GM10847 (cell line): ENCODE results near the gene EPDR1.

ENCODE experiments used
- POLR2A ChIP-seq: IDR thresholded peaks from 2 replicates; pipeline ENCODE4 v1.6.1; 2011; ENCODE audit not compliant: insufficient read length; ENCODE audit errors: extremely low read depth

EPDR1 gene

DNA sequence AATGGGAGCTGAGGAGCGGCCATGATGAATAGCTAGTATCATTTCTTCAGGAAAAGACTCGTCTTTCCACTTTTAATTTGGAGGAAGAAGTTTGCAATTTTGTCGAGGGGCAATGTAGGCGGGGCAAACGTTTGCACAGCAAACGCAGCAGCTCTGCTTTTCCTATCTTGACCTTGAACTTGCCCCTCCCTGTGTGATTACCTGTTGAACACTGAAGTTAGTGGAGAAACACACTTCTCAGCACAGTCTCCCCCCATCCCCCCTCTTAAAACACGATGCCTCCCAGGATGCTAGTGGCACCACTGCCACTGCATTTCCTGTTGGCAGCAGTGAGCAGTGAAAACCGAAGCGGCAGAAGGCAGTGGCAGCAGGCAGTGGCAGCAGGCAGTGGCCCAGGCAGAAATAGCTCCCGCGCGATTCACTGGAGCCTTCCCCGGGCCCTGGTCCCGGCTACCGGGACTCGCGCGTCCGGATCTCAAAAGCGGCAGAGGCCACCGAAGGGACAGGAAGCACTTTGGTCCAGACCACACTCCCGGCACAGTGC, at the start of gene EPDR1:
Gene EPDR1 (plus strand): TSS at position 336 of the 544 bp plus-strand sequence. CDS start 300 bp downstream, outside the sequence.
- peak; percentile 41 for TF ChIP-seq POLR2A

DNA sequence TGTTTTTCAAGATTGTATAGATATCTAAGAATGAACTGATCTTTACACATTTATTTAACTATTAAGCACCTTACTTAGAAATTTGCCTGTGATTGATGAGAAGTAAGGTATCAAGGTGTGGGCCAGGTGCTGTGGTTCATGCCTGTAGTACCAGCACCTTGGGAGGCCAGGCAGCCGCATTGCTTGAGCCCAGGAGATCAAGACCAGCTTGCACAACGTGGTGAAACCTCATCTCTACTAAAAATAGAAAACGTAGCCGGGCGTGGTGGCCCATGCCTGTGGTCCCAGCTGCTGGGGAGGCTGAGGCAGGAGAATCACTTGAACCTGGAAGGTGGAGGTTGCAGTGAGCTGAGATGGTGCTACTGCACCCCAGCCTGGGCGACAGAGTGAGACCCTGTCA, 38.4 kb upstream of the EPDR1 start:
- TF ChIP-seq POLR2A, result no peak

DNA sequence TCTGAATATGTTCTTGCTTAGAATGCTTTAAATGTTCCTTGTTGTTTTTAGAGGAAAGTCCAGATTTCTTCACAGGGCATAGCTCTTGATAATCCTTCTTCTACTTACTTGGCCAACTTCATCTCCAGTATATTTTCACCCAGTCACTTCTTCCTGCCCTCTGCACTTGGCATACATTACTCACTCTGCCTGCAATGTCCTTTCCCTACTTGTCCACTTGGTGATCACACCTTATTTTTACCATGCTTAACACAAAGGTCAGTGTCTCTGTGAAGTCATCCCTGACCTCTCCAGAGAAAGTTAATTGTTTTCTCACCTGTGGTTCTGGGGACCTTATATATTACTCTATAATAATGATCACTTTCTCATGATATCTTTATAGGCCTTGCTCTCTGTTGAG, 27.1 kb upstream of the EPDR1 start:
- TF ChIP-seq POLR2A, result no peak

DNA sequence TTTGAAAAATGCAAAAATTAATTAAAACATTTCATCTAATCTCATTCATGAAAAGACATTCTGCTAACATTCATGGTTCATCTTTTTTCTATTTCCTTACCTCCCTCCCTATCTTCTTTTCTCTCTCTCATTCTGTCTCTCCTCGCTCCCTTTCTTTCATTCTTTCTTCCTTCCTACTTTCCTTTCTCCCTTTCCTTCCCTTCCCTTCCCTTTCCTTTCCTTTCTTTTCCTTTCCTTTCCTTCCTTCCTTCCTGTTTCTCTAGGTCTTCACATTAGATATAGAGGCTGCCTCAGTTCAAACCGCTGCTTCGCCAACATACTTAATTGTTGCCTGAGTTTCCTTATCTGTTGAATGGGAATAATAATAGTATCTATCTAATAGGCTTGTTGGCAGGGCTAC, 25.8 kb upstream of the EPDR1 start:
- TF ChIP-seq POLR2A, result no peak

DNA sequence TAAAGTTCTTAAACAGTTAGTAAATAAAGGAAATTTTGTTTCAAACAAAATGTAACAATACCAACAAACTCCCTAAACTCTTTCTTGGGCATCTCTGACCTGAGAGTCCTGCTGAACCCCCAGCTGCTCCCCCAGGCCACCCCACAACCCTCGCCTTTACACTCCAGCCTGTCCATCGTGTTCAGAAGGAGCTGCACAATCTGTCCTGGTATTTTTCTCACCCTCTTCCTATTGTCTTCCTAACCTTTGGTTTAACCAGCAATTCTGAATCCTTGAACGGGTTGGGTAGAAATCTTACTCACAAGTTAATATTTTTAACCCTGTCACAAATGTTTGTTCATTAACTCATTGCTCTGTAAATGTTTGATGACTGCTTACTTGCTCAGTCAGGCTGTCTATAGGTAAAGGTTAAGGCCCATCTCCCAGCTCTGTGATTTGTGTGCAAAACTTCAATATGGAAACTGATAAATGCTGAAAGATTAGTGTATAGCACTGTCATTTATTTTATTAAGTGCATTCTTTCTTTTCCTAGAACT, 20.7 kb upstream of the EPDR1 start:
- no peak for TF ChIP-seq POLR2A

DNA sequence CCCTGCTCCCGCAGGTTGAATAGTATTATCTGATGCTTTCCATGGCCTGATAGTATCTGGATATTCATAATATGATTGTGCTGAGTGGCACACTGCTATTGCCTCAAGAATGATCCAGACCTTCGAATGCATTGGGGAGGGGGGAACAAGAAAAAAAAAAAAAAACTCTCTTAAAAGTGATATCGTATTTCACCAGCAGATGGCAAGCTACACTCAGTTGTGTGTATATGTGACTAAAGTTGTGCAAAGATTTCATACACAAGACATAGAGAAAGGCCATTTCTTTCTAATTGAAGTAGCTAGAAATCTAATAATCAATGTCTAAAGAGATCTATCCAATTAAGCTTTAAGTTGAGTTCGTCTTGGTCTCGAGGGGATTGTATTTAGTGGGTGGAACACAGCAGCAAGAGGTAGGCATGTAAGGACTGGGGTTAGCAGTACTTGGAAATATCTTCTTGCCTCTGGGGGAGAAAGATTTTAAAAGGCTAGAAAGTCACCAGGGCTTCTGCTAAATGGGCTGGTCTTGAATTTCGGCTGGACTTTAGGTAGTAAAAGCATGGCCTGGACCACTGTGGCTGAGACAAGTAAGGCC, 19.1 kb upstream of the EPDR1 start:
- TF ChIP-seq POLR2A, result no peak

DNA sequence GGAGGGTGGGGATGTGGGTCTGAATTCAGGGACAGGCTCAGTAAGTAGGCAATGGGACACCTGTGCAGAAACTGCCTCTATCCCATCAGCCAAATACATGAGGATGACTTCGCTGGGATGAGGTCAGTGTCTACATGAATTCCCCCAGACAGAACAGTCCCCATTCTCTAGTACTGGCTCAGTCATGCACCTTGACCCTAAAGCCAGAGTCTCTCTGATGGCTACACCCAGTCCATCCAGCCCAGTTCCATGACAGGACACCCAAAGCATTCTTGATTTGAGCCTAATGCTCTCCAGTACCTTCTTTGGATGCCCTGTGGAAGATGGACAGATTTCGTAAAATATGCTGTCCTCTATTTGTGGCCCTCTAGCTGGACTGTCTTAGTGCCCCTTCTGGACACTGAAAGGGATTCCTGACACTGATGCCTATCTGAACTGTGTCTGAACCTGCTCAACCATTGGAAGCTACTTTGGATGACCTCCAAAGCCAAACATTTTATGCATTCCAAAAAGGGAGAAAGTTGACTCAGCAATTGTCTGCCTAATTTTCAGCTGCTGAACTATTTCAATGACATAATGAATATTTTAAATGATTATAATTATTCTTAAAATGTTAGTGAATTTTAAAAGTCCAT, 18.4 kb upstream of the EPDR1 start:
- no peak for TF ChIP-seq POLR2A

DNA sequence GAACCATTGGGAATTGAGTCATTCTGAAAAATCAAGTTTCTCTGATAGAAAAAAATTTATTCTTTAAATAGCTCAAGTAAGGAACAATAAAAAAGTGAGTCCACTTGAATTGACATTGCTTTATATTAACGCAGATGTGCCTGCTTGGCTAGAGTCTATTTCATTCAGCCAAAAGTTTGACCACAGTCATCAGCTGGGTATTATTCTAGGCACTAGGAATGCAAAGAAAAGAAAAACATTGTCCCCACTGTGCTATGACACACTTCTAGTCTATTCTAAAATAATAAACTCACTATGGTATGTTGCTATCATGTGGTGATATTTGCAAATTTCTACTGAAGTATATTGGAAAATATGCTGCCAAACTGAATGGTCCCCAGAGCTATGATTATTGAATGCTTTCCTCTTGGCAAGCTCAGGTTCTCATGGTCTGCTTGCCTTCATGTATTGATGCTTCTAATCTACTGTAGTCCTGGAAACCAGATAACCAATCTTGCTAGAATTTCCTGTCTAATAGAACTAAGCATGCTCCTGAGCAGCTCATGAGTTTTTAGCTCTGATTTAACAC, 12.1 kb upstream of the EPDR1 start:
- TF ChIP-seq POLR2A, result no peak

DNA sequence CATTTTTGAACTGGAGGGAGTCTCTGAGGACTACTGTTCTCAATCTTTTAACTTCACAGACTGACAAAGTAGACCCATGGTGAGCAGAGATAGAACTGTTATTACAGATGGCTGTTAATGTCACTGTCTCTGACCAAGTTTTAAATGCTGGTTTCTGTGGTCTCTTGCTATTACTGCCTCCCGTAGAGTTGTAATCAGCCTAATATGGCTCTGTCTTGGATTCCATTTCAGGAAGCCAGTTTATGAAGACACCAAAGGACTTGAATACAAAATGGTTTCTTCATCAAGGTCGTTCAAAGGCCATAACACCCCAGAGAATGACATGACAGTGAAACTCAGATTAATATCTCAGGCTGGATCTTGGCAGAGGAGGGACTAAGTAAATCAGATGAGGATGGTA, 7.7 kb upstream of the EPDR1 start:
- TF ChIP-seq POLR2A, result no peak

DNA sequence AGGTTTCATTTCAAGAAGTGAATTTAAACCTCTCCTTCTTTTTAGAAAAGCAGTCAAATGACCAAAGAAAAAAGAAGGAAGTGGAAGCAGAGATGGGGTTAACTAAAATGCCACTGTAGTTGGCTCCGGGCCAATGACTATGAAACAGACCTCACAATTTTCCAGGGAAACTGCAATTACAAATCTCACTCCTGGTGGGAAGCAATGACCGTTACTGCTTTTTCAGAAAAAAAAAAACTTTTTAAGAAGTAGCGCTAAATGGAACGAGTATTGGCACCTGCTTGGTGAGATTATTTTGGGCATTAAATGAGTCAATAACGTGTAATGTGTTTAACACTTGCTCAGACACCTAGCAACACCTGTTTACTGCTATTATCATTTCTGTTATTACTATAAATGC, 5.0 kb upstream of the EPDR1 start:
- TF ChIP-seq POLR2A, result no peak

DNA sequence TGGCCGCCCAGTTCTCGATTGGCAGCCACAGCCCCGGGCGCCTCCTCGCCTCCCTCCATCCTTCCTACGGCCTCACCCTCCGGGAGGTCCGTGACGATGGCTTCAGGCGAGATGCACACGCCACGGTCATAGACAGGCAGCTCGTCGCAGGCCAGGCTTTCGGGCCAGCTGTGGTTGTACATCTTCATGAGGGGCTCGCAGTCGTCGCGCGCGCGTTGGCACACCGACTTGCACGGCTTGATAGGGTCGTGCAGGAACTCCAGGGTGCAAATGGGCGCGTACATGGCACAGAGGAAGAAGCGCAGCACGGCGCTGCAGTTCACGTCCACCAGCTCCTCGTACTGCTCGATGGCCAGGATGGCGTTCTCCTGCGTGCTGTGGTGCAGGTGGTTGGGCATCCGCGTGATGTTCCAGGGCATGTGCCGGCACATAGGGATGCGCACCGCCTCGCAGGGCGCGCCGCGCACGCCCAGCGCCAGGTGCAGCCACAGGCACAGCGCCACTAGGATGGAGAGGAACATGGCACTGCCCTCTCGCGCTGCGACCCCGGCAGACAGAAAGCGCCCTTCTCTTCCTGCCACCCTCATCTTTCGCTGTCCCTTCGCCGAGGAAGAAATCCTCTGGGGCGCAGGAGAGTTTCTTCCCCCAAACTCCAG, 4.3 kb upstream of the EPDR1 start:
- TF ChIP-seq POLR2A, result no peak

DNA sequence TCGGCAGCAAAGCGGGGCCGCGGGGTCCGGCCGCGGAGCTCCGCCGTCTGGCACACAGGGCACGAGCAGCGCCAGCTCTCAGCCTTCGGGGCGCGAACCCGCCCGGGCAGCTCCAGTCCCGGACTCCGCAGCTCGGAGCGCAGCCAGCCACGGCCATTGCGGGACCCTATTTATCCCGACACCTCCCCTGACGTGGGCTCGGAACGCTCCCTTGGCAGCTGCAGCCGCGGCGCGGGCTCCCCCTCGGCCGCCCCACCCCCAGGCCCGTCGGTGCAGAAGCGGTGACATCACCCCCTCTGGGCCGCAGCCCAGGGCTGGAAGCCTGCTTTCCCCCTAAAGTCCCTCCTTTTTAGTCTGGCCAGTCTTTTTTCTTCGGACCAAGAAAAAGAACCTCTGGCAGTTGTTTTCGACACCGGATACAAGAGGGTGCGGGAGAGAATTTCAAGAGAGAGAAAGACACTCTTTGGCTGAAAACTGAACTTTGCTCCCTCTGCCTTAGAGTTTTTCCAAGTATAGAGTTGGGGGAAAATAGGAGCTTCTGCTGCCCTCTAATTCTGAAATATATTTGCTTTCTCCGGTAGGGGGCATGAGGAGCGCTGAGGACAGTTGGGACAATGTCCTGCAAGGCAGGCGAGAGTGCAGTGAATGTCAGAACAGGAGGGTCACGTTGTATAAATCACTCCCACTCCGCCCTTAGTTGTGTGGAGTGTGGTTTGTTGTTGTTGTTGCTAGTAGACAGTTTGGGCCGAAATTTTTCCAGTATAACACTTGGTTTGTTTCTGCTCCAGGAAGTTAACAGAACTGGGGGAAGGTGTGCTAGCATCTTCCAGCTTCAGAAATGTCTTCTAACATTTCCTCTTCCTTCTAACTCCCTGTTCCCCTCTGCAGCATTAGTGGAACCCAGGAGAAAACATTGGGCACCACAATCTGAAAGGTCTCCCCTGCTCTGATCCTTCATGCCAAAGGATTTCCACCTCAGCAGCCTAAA, 3.5 kb upstream of the EPDR1 start, which contains the start of gene SFRP4:
Gene SFRP4 (minus strand): TSS at position 145 of the 988 bp plus-strand sequence. CDS start 280 bp downstream, outside the sequence.
- TF ChIP-seq POLR2A, result no peak

DNA sequence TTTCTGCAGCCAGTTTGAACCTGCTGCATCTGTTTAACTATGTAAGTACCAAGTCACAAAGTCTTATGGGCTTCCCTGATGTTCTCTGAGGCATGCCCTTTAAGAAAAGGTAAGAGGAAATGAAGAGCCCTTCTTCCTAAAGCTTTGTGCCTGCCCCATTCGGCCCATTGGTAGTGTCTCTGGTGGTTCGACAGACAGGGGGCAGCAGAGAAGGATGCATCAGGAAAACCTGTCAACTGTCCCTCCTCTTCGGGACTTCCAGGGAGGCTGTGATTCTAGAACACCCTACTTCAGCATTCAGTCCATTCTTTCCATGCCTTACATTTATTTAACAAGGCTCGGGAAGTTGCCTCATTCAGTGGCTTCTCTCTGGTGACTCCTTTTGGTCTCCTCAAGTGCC, 1.9 kb upstream of the EPDR1 start:
- TF ChIP-seq POLR2A, result no peak

DNA sequence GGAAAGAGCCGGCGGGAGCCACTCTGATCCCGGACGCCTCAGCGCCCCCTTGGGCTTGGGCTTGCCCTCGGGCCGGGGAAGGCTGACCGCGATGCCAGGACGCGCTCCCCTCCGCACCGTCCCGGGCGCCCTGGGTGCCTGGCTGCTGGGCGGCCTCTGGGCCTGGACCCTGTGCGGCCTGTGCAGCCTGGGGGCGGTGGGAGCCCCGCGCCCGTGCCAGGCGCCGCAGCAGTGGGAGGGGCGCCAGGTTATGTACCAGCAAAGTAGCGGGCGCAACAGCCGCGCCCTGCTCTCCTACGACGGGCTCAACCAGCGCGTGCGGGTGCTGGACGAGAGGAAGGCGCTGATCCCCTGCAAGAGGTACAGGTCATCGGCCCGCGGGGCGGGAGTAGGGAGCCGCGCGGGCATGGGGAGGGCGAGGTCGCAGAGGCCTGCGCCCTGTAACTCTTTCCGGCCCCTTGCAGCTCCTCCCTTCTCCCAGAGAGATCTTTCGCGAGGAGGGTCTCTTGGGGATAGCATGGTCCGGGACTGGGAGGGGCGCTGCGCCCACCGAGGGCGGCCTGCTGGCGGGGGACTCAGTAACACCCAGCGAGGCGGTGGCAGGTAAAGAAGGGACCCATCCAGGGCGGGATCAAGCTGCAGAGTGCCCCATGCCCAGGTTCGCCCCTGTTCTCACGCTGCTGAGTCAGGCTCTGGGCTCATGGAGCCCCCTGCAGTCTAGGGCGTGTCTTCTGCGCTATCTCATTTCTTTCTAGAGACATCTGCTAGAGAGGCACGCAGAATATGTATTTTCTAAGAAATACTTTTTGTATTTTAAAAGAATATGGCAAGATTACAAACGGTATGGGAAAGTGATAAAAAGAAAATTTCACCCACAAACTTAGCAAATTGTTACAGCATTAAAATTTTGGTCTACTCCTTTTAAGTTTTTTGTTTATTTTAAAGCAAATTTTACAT, 687 bp downstream of the EPDR1 start:
- TF ChIP-seq POLR2A, result no peak

DNA sequence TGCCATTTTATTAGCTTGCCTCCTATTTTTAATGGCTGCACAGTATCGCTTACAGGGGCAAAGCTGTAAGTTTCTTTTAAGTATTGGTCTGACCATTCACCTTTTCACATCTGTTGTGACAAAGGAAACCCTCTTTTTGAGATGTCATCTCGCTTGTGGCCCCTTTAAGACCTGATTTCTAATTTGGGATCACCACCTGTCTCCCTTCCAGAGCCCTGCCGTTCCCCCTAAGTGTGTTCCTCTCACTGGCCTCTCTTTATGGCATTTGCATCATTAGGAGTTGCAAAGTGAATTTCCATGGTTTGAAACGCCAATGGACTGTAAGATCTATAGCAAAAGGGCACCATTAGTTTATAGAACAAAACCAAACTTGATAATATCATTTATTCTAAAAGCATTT, 1.4 kb downstream of the EPDR1 start:
- TF ChIP-seq POLR2A, result no peak
